ENCODE results near the gene HENMT1.

HENMT1 gene

DNA sequence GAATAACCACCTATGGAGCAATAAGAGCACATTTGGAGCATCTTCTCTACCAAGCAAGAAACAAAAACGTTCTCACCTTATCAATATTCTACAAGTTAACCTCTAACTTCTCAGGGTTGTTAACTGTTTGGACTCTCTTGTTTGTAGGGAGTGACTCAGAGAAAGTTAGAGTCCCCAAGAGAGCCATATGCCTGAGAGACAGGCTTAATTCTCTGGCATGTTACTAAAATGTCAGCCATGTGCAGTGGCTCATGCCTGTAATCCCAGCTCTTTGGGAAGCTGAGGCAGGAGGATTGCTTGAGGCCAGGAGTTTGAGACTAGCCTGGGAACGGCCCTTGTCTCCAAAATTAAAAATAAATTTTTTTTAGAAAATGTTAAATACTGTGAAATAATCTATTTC is 4.2 kb upstream of the HENMT1 start:
- Histone ChIP-seq H4K8ac (ENCODE audit: low read depth, low read length) (no peak overlapping the region), H3K4me2 (ENCODE audit: low read length) (no peak overlapping the region), H3K9ac (ENCODE audit: low read length) (no peak overlapping the region), H2AFZ (ENCODE audit: insufficient read depth, low read length, poor library complexity) (no peak overlapping the region), H3K27me3 (ENCODE audit: insufficient read depth, low read length) (no peaks in the 10 kb centered on the region), H3K14ac (ENCODE audit: low read length) (no peak overlapping the region), H3K36me3 (ENCODE audit: control insufficient read depth in 1 of 2, insufficient read depth in 2 of 2, low read length in 2 of 2) (no peaks in the 10 kb centered on the region), H2BK5ac (ENCODE audit: low read depth, low read length, poor library complexity) (no peak overlapping the region), H3K4me3 (ENCODE audit: low read depth, low read length) (no peak overlapping the region), H3K18ac (ENCODE audit: low read length) (no peak overlapping the region), H3K9me3 (ENCODE audit: insufficient read depth, low read depth, low read length) (no peaks in the 10 kb centered on the region), H3K27ac (ENCODE audit: low read depth, low read length) (no peak overlapping the region), H4K12ac (ENCODE audit: low read depth, low read length) (no peak overlapping the region), H2BK12ac (ENCODE audit: low read length) (no peak overlapping the region), H3K23ac (ENCODE audit: low read length) (no peak overlapping the region), H2BK120ac (ENCODE audit: insufficient read depth, low read length, poor library complexity) (no peak overlapping the region), H4K91ac (ENCODE audit: low read depth, low read length) (no peak overlapping the region), H3K79me1 (ENCODE audit: low read length) (peaks cover 7% of the 10 kb centered on the region), H2AK5ac (ENCODE audit: low read length) (no peak overlapping the region), H3K79me2 (ENCODE audit: control insufficient read depth, insufficient read depth, low read length, poor library complexity) (peaks cover 5% of the 10 kb centered on the region), H3K4ac (ENCODE audit: low read depth, low read length) (no peak overlapping the region), H3K4me1 (ENCODE audit: control insufficient read depth in 1 of 2, insufficient read depth in 2 of 2, low read length in 2 of 2) (peaks cover 5% of the 10 kb centered on the region in 2 experiments)
- WGBS (ENCODE audit: extremely low coverage, insufficient coverage, insufficient read length): no CpG with 5 or more reads among the region's 2 CpGs
- DNase-seq: no peak

DNA sequence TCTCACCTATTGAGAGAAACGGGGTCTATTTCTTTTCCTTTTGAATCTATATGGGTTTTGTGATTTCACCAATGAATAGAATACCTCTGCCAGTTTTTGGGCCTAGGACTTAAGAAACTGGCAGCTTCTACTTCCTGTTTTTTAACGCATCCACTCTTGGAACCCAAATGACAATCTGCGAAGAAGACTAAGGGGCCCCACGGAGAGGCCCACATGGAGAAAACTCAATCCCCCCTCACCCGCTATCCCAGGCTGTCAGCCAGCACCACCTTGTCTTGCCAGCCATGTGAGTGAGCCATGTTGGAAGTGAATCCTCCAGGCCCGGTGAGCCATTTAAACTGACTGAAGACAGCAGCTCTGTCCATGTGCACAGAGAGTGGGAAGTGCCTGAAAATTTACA is 3.6 kb upstream of the HENMT1 start:
- no peak overlapping the region for H2BK5ac ChIP-seq (ENCODE audit: low read depth, low read length, poor library complexity)
- no peak overlapping the region for H3K23ac ChIP-seq (ENCODE audit: low read length)
- no peak overlapping the region for H3K14ac ChIP-seq (ENCODE audit: low read length)
- WGBS (ENCODE audit: extremely low coverage, insufficient coverage, insufficient read length): no CpG with 5 or more reads among the region's 6 CpGs
- H3K4me3 ChIP-seq (ENCODE audit: low read depth, low read length): no peak overlapping the region
- no peaks in the 10 kb centered on the region for H3K27me3 ChIP-seq (ENCODE audit: insufficient read depth, low read length)
- H3K79me1 ChIP-seq (ENCODE audit: low read length): peaks cover 7% of the 10 kb centered on the region
- peaks cover 5% of the 10 kb centered on the region in 2 experiments for H3K4me1 ChIP-seq (ENCODE audit: control insufficient read depth in 1 of 2, insufficient read depth in 2 of 2, low read length in 2 of 2)
- H3K9ac ChIP-seq (ENCODE audit: low read length): no peak overlapping the region
- H3K4me2 ChIP-seq (ENCODE audit: low read length): no peak overlapping the region
- no peak overlapping the region for H4K91ac ChIP-seq (ENCODE audit: low read depth, low read length)
- no peak overlapping the region for H2BK12ac ChIP-seq (ENCODE audit: low read length)
- peaks cover 5% of the 10 kb centered on the region for H3K79me2 ChIP-seq (ENCODE audit: control insufficient read depth, insufficient read depth, low read length, poor library complexity)
- no peak overlapping the region for H2AFZ ChIP-seq (ENCODE audit: insufficient read depth, low read length, poor library complexity)
- no peak overlapping the region for H2AK5ac ChIP-seq (ENCODE audit: low read length)
- no peaks in the 10 kb centered on the region for H3K9me3 ChIP-seq (ENCODE audit: insufficient read depth, low read depth, low read length)
- no peak overlapping the region for H4K8ac ChIP-seq (ENCODE audit: low read depth, low read length)
- no peak for DNase-seq
- no peak overlapping the region for H3K4ac ChIP-seq (ENCODE audit: low read depth, low read length)
- H3K27ac ChIP-seq (ENCODE audit: low read depth, low read length): no peak overlapping the region
- H3K36me3 ChIP-seq (ENCODE audit: control insufficient read depth in 1 of 2, insufficient read depth in 2 of 2, low read length in 2 of 2): no peaks in the 10 kb centered on the region
- H2BK120ac ChIP-seq (ENCODE audit: insufficient read depth, low read length, poor library complexity): no peak overlapping the region
- H3K18ac ChIP-seq (ENCODE audit: low read length): no peak overlapping the region
- no peak overlapping the region for H4K12ac ChIP-seq (ENCODE audit: low read depth, low read length)

DNA sequence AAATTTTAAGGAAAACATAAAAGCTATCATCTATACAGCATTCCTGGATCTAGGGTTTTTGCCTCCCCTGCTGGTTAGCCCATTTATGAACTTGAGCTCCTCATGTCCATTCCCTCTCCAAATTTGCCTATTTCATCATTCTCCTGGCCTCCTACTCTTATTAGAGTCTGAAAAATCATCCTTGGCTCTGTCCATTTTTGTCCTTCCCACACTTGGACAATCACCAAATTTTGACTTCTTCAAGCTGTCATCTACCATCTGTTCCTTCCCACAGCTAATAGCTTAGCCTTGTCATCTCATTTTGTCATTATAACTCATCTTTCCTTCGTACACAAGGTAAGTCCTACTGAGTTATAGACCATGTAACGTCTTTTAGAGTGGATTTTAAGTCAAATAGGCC is 2.2 kb upstream of the HENMT1 start:
- no peaks in the 10 kb centered on the region for H3K9me3 ChIP-seq (ENCODE audit: insufficient read depth, low read depth, low read length)
- no peak overlapping the region for H3K14ac ChIP-seq (ENCODE audit: low read length)
- no peak overlapping the region for H2AFZ ChIP-seq (ENCODE audit: insufficient read depth, low read length, poor library complexity)
- no peak overlapping the region for H3K9ac ChIP-seq (ENCODE audit: low read length)
- H4K8ac ChIP-seq (ENCODE audit: low read depth, low read length): no peak overlapping the region
- H2BK5ac ChIP-seq (ENCODE audit: low read depth, low read length, poor library complexity): no peak overlapping the region
- no peak overlapping the region for H2AK5ac ChIP-seq (ENCODE audit: low read length)
- no peak overlapping the region for H3K4ac ChIP-seq (ENCODE audit: low read depth, low read length)
- H2BK120ac ChIP-seq (ENCODE audit: insufficient read depth, low read length, poor library complexity): no peak overlapping the region
- H4K12ac ChIP-seq (ENCODE audit: low read depth, low read length): no peak overlapping the region
- H3K4me3 ChIP-seq (ENCODE audit: low read depth, low read length): no peak overlapping the region
- no peak overlapping the region for H3K18ac ChIP-seq (ENCODE audit: low read length)
- H3K27ac ChIP-seq (ENCODE audit: low read depth, low read length): no peak overlapping the region
- H3K23ac ChIP-seq (ENCODE audit: low read length): no peak overlapping the region
- H3K4me1 ChIP-seq (ENCODE audit: control insufficient read depth in 1 of 2, insufficient read depth in 2 of 2, low read length in 2 of 2): peaks cover 5% of the 10 kb centered on the region in 2 experiments
- H3K79me1 ChIP-seq (ENCODE audit: low read length): peaks cover 7% of the 10 kb centered on the region
- H3K79me2 ChIP-seq (ENCODE audit: control insufficient read depth, insufficient read depth, low read length, poor library complexity): peaks cover 5% of the 10 kb centered on the region
- no peak overlapping the region for H3K4me2 ChIP-seq (ENCODE audit: low read length)
- no peaks in the 10 kb centered on the region for H3K27me3 ChIP-seq (ENCODE audit: insufficient read depth, low read length)
- no peak overlapping the region for H4K91ac ChIP-seq (ENCODE audit: low read depth, low read length)
- no peak for DNase-seq
- H3K36me3 ChIP-seq (ENCODE audit: control insufficient read depth in 1 of 2, insufficient read depth in 2 of 2, low read length in 2 of 2): no peaks in the 10 kb centered on the region
- H2BK12ac ChIP-seq (ENCODE audit: low read length): no peak overlapping the region
- WGBS (ENCODE audit: extremely low coverage, insufficient coverage, insufficient read length): no CpG with 5 or more reads among the region's 2 CpGs

DNA sequence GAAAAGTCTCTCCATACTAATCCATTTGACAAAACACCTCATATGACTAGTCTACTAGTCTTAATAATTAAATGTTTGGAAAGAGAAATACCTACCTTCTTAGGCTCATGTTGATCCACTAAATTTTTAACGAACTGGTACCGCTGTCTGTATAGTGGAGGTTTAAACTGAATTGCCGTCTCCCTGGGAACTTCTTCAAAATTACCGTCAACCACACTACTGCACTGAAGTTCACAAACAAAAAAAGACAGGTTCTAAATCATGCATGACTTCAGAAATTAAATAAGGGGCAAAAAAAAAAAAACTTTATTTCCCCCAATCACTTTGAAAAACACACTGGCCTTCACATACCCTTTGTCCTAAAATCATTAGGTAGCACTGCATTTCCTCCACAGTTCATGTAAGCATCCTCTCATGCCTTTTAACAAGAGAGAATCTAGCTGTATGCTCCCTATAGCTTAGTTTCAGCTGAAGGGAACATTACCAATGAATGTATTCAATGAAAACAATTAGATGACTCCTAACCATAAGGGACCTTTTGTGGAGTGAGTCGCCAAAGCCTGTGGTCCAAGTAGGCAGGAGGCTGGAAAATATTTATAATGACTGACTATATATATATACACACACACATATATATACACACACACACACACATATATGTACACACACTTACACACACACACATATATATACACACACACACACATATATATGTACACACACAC is 3.4 kb downstream of the HENMT1 start:
- peaks cover 7% of the 10 kb centered on the region for H3K79me1 ChIP-seq (ENCODE audit: low read length)
- H4K91ac ChIP-seq (ENCODE audit: low read depth, low read length): no peak overlapping the region
- no peaks in the 10 kb centered on the region for H3K9me3 ChIP-seq (ENCODE audit: insufficient read depth, low read depth, low read length)
- no peak overlapping the region for H2BK120ac ChIP-seq (ENCODE audit: insufficient read depth, low read length, poor library complexity)
- H2AFZ ChIP-seq (ENCODE audit: insufficient read depth, low read length, poor library complexity): no peak overlapping the region
- H2BK12ac ChIP-seq (ENCODE audit: low read length): no peak overlapping the region
- H3K4ac ChIP-seq (ENCODE audit: low read depth, low read length): no peak overlapping the region
- no peak overlapping the region for H3K23ac ChIP-seq (ENCODE audit: low read length)
- no peak overlapping the region for H3K27ac ChIP-seq (ENCODE audit: low read depth, low read length)
- WGBS (ENCODE audit: extremely low coverage, insufficient coverage, insufficient read length): no CpG with 5 or more reads among the region's 5 CpGs
- no peak overlapping the region for H2AK5ac ChIP-seq (ENCODE audit: low read length)
- no peak for DNase-seq
- H3K27me3 ChIP-seq (ENCODE audit: insufficient read depth, low read length): no peaks in the 10 kb centered on the region
- H3K4me1 ChIP-seq (ENCODE audit: control insufficient read depth in 1 of 2, insufficient read depth in 2 of 2, low read length in 2 of 2): peaks cover 5% of the 10 kb centered on the region in 2 experiments
- no peak overlapping the region for H4K12ac ChIP-seq (ENCODE audit: low read depth, low read length)
- peaks cover 5% of the 10 kb centered on the region for H3K79me2 ChIP-seq (ENCODE audit: control insufficient read depth, insufficient read depth, low read length, poor library complexity)
- H4K8ac ChIP-seq (ENCODE audit: low read depth, low read length): no peak overlapping the region
- H3K4me2 ChIP-seq (ENCODE audit: low read length): no peak overlapping the region
- H3K14ac ChIP-seq (ENCODE audit: low read length): no peak overlapping the region
- no peak overlapping the region for H2BK5ac ChIP-seq (ENCODE audit: low read depth, low read length, poor library complexity)
- no peaks in the 10 kb centered on the region for H3K36me3 ChIP-seq (ENCODE audit: control insufficient read depth in 1 of 2, insufficient read depth in 2 of 2, low read length in 2 of 2)
- H3K9ac ChIP-seq (ENCODE audit: low read length): no peak overlapping the region
- H3K18ac ChIP-seq (ENCODE audit: low read length): no peak overlapping the region
- no peak overlapping the region for H3K4me3 ChIP-seq (ENCODE audit: low read depth, low read length)

All from trophoblast cell (in vitro differentiated cells and primary cell).